Pancreas (tissue), 10 donors: ENCODE data around the gene SORCS2. TPM values are rescaled to one million over a fixed set of nuclear protein-coding genes. Genes with fewer than 3 reads are reported as not detected.
A peak's percentile ranks its signal among the peaks of the same experiment; 100 is the strongest.

Experiments
- ATAC-seq, 4 donors: fragments of 200-7000 bp; cut with Tn5 transposase; one replicate each; pipeline versions ENCODE4 v1.8.0 to v1.9.1; 2020; ENCODE audit warnings: mild to moderate bottlenecking in 4 of 4, moderate library complexity in 4 of 4
- DNase-seq, 6 donors: peaks; one replicate each; pipeline ENCODE4 v3.0.0-alpha.2; 2020
- FAIRE-seq: peaks from 2 replicates; lab custom pipeline; 2012; peaks lifted over from hg19 to GRCh38; lab: Jason Lieb, UNC
- H3K27ac ChIP-seq, 4 donors: fragments of 200-600 bp; sonication (generic); 1 replicate in 3 of 4; 2 replicates in 1 of 4; pipeline versions ENCODE4 v1.5.0 to v1.8.0; 2020
- H3K27me3 ChIP-seq, 4 donors: fragments of 200-600 bp; one replicate each; pipeline ENCODE4 v1.8.0; 2021
- H3K36me3 ChIP-seq, 3 donors: fragments of 200-600 bp; sonication (generic) in 1 of 3; one replicate each; pipeline versions ENCODE4 v1.5.0 to v1.8.0; 2020 to 2021
- H3K4me1 ChIP-seq, 3 donors: fragments of 200-600 bp; one replicate each; pipeline ENCODE4 v1.8.0; 2021
- H3K4me3 ChIP-seq, 4 donors: fragments of 200-600 bp; sonication (generic) in 2 of 4; one replicate each; pipeline versions ENCODE4 v1.5.0 to v1.8.0; 2020 to 2021
- H3K9me3 ChIP-seq, 4 donors: fragments of 200-600 bp; one replicate each; pipeline ENCODE4 v1.8.0; 2021
- WGBS, 2 donors: extraction: QIAGEN DNeasy Blood & Tissue Kit; methylation state at CpG; one replicate each; pipeline ENCODE4 v1.1.7; 2013; 5-methylcytosine and 5-hydroxymethylcytosine counted together
- intact Hi-C, 3 donors: fragments of 100-400 bp; cut with DNase I; formaldehyde crosslinking; loops; one replicate each; pipeline versions ENCODE4 v1.11.1 to v1.14.2; 2022
- polyA plus RNA-seq, 2 donors: library from polyadenylated mRNA; stranded (reverse); fragments of 200-250 nt; gene quantifications; one replicate each; pipeline ENCODE4 v1.2.3, GENCODE V29; 2013
- total RNA-seq, 6 donors: library from RNA; stranded (reverse); fragmentation: NEBNext Ultra II Directional in 4 of 6; extraction: Animal tissue kit (Norgen Biotek cat#: 25700) in 4 of 6; gene quantifications; one replicate each; pipeline versions ENCODE4 v1.2.1 to v1.2.4, GENCODE V29; 2021 to 2023
- TF ChIP-seq, protein P1 (sequence below), 4 donors: fragments of 200-600 bp; sonication (generic) in 3 of 4; IDR thresholded peaks; one replicate each; pipeline versions ENCODE4 v1.5.0 to v1.8.0; 2021; ENCODE audit warnings: antibody characterized with exemption in 4 of 4
- donor health status: healthy with polysubstance abuse.
- donor health status: DM: no; HTN: no; CAD: no; lungs with moderate emphysema.
- donor health status: DM: no; HTN: no; CAD: no.
- donor health status: control.
- donor health status: control.
- donor health status: Bipolar disorder and iron deficiency.
- donor health status: DM: yes; HTN: yes; CAD: no.
- donor health status: DM: no; HTN: no; CAD: no.
- donor health status: DM: no; HTN: no; CAD: no.
- donor health status: DM: yes; HTN: yes; CAD: no.

Gene SORCS2
- total and polyA plus RNA-seq, 8 donors, result 0.14 to 1.7 (median 0.42) TPM

- TF ChIP-seq, protein P1, sequence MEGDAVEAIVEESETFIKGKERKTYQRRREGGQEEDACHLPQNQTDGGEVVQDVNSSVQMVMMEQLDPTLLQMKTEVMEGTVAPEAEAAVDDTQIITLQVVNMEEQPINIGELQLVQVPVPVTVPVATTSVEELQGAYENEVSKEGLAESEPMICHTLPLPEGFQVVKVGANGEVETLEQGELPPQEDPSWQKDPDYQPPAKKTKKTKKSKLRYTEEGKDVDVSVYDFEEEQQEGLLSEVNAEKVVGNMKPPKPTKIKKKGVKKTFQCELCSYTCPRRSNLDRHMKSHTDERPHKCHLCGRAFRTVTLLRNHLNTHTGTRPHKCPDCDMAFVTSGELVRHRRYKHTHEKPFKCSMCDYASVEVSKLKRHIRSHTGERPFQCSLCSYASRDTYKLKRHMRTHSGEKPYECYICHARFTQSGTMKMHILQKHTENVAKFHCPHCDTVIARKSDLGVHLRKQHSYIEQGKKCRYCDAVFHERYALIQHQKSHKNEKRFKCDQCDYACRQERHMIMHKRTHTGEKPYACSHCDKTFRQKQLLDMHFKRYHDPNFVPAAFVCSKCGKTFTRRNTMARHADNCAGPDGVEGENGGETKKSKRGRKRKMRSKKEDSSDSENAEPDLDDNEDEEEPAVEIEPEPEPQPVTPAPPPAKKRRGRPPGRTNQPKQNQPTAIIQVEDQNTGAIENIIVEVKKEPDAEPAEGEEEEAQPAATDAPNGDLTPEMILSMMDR (IDR thresholded peaks at IDR 0.05), result no peak
- ATAC-seq (peak in 1 of 4 donors; percentile 24), FAIRE-seq (no peak), DNase-seq (peak in 1 of 6 donors; percentile 39)
- no peaks in the 10 kb centered on the region for H3K4me1 ChIP-seq
- no peaks in the 10 kb centered on the region for H3K9me3 ChIP-seq
- intact Hi-C loops, result no loop called here
- no peaks in the 10 kb centered on the region for H3K27me3 ChIP-seq
- no peaks in the 10 kb centered on the region for H3K36me3 ChIP-seq
- no peak overlapping the region for H3K4me3 ChIP-seq
- H3K27ac ChIP-seq, result no peak overlapping the region
- WGBS, 2 donors, result 46 to 53% methylated on average over 12 of the region's 12 CpGs
Observed at GRCh38 chr4:7698584-7698983, 506.2 kb downstream of the SORCS2 start.

- no peaks in the 10 kb centered on the region for H3K27me3 ChIP-seq
- WGBS, 2 donors, result 24 to 34% methylated on average over 8 of the region's 8 CpGs
- H3K4me3 ChIP-seq, result no peak overlapping the region
- TF ChIP-seq, protein P1 (IDR thresholded peaks at IDR 0.05), result no peak
- DNase-seq (peak in 2 of 6 donors; percentile 17 to 38), FAIRE-seq (no peak), ATAC-seq (peak in 3 of 4 donors; percentile 31 to 57 (median 50))
- no peaks in the 10 kb centered on the region for H3K4me1 ChIP-seq
- no peaks in the 10 kb centered on the region for H3K36me3 ChIP-seq
- no peak overlapping the region for H3K27ac ChIP-seq
- no peaks in the 10 kb centered on the region for H3K9me3 ChIP-seq
- intact Hi-C loops, result no loop called here
Observed at GRCh38 chr4:7699031-7699430, 506.7 kb downstream of the SORCS2 start.

DNA sequence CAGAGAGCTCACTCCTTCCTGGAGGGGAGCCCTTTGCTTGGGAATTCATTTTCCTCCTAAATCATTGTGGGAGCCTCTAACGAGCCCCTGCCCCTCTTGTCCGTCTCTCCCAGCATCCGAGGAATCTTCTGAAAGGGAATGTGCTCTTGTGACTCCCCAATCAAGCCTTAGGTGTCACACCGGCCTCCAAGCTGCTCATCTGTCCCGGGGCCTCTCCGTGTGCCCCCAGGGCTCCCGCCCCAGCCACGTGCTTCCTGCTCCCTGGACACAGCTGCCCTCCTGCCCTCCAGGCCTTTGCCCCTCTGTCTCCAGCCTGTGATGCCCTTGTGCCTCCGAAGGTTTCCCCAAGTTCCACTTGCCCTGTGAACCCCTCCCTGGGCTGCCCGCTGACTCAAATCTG, 507.5 kb downstream of the SORCS2 start:
- Histone ChIP-seq H3K9me3 (no peaks in the 10 kb centered on the region), H3K4me3 (no peak overlapping the region), H3K36me3 (no peaks in the 10 kb centered on the region), H3K27ac (no peak overlapping the region), H3K27me3 (no peaks in the 10 kb centered on the region), H3K4me1 (no peaks in the 10 kb centered on the region)
- no peak for ATAC-seq
- no peak for DNase-seq
- 47 to 56% methylated on average over 10 of the region's 10 CpGs for WGBS, 2 donors
- FAIRE-seq, result no peak
- TF ChIP-seq, protein P1 (IDR thresholded peaks at IDR 0.05), result no peak
- intact Hi-C loops, result no loop called here

DNA sequence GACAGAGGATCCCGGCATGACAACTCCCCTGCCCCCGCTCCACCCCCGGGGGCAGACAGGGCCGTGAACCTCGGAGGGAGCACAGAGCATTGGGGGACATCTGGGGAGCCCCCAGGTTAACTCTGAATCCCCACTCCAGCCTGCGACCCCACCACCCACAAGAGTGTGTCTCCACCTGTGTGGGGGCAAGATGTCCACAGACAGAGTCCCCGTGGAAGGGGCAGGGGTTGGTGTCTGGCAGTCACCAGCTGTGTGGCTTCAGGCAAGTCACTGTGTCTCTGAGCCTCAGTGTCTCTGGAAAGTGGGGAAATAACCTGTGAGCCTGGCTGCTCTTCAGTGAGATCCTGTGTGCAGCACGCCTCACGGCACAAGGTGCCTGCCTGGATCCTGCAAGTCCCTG, 508.3 kb downstream of the SORCS2 start:
- FAIRE-seq (no peak), ATAC-seq (no peak), DNase-seq (no peak)
- no peaks in the 10 kb centered on the region for H3K36me3 ChIP-seq
- H3K9me3 ChIP-seq, result no peaks in the 10 kb centered on the region
- no peak overlapping the region for H3K4me3 ChIP-seq
- H3K4me1 ChIP-seq, result no peaks in the 10 kb centered on the region
- intact Hi-C loops, result no loop called here
- TF ChIP-seq, protein P1 (IDR thresholded peaks at IDR 0.05), result no peak
- no peak overlapping the region for H3K27ac ChIP-seq
- WGBS, 2 donors, result 40 to 41% methylated on average over 9 of the region's 9 CpGs
- H3K27me3 ChIP-seq, result no peaks in the 10 kb centered on the region

DNA sequence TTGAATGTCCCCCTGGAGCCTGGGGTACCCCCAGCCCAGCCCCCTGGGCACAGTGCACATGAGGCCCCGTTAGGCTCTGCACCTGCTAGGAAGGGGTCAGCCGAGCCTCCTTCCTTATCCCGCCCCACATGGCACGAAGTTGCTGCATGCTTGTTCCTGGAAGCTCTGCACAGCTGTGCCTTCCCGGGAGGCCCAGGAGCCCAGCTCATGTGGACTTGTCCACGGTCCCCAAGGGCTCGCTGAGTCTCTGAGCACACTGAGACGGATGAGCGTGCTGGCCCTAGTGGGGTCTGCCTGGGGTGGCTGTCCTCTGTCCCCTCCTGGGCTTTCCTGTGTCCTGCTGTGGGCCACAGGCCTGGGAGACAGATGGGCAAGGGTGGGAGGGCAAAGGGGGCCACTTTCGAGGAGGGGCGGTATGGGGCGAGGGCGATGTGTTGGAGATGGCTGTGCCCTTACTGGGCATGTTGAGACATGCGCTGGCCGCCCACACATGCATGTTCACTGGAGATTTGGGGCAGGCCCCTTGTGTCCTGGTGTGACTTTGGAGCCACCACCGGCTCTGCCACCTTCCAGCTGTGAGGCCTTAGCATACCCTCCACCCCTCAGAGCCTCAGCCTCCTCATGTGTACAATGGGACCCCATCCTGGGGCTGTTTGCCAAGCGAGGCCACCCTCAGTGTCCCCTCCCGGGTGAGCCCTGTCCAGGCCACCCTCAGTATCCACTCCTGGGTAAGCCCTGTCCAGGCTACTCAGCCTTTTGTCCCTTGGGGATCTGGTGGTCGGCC, 509.7 kb downstream of the SORCS2 start:
- no peak overlapping the region for H3K27ac ChIP-seq
- FAIRE-seq (no peak), ATAC-seq (no peak), DNase-seq (peak in 1 of 6 donors; percentile 58)
- TF ChIP-seq, protein P1 (IDR thresholded peaks at IDR 0.05), result no peak
- intact Hi-C loops, result no loop called here
- H3K27me3 ChIP-seq, result no peaks in the 10 kb centered on the region
- no peaks in the 10 kb centered on the region for H3K36me3 ChIP-seq
- no peaks in the 10 kb centered on the region for H3K9me3 ChIP-seq
- H3K4me1 ChIP-seq, result no peaks in the 10 kb centered on the region
- 62 to 66% methylated on average over 18 of the region's 19 CpGs for WGBS, 2 donors
- no peak overlapping the region for H3K4me3 ChIP-seq
